ENCODE data around the gene KBTBD7. TPM values are rescaled to one million over a fixed set of nuclear protein-coding genes. Genes with fewer than 3 reads are reported as not detected.

KBTBD7 gene
- total RNA-seq, 2 donors from 2014 or later, result 6.1 to 6.2 TPM

DNA sequence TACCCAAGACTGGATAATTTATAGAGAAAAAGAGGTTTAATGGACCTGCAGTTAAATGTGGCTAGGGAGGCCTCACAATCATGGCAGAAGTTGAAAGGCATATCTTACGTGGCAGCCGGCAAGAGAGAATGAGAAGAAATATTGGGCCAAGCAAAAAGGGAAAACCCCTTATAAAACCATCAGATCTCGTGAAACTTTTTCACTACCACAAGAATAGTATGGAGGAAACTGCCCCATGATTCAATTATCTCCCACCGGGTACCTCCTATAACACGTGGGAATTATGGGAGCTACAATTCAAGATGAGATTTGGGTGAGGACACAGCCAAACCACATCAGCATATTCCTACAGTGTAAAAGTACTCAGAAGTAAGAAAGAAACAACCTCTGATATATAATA is 4.7 kb upstream of the KBTBD7 start:
- ATAC-seq (ENCODE audit: insufficient number of reproducible peaks, low FRiP score, low read depth) (no peak), DNase-seq (ENCODE audit: low spot score) (no peak)
- H3K4me3 ChIP-seq, result no peak overlapping the region
- H3K27ac ChIP-seq, result no peak overlapping the region
- H3K9me3 ChIP-seq, result no peaks in the 10 kb centered on the region
- TF ChIP-seq, protein P1, sequence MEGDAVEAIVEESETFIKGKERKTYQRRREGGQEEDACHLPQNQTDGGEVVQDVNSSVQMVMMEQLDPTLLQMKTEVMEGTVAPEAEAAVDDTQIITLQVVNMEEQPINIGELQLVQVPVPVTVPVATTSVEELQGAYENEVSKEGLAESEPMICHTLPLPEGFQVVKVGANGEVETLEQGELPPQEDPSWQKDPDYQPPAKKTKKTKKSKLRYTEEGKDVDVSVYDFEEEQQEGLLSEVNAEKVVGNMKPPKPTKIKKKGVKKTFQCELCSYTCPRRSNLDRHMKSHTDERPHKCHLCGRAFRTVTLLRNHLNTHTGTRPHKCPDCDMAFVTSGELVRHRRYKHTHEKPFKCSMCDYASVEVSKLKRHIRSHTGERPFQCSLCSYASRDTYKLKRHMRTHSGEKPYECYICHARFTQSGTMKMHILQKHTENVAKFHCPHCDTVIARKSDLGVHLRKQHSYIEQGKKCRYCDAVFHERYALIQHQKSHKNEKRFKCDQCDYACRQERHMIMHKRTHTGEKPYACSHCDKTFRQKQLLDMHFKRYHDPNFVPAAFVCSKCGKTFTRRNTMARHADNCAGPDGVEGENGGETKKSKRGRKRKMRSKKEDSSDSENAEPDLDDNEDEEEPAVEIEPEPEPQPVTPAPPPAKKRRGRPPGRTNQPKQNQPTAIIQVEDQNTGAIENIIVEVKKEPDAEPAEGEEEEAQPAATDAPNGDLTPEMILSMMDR (IDR thresholded peaks at IDR 0.05), result no peak
- H3K36me3 ChIP-seq, result no peaks in the 10 kb centered on the region
- H3K4me1 ChIP-seq (ENCODE audit: control insufficient read depth in 1 of 2, low read depth in 2 of 2), result peaks cover 0 to 9% of the 10 kb centered on the region in 2 donors
- H3K27me3 ChIP-seq (replicated peaks; ENCODE audit: insufficient read depth), result no peaks in the 10 kb centered on the region

DNA sequence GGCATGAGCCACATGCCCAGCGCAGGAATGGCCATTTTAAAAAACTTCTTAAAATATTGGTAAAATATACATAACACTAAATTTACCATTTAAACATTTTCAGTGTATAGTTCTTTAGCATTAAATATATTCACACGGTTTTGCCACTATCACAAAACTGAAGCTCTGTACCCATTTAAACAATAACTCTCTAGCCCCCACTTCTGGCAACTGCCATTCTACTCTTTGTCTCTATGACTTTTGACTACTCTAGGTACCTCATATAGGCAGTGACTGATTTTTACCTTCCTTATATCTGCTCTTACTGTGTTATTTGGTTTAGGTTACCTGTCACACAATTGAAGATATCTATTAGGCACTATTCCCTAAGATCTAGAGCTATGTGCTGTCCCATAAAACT is 2.3 kb upstream of the KBTBD7 start:
- Histone ChIP-seq H3K27ac (no peak overlapping the region), H3K4me3 (no peak overlapping the region), H3K27me3 (replicated peaks; ENCODE audit: insufficient read depth) (no peaks in the 10 kb centered on the region), H3K36me3 (no peaks in the 10 kb centered on the region), H3K4me1 (ENCODE audit: control insufficient read depth in 1 of 2, low read depth in 2 of 2) (peaks cover 4 to 22% of the 10 kb centered on the region in 2 donors), H3K9me3 (no peaks in the 10 kb centered on the region)
- TF ChIP-seq, protein P1 (IDR thresholded peaks at IDR 0.05), result no peak
- DNase-seq (ENCODE audit: low spot score), result no peak
- ATAC-seq (ENCODE audit: insufficient number of reproducible peaks, low FRiP score, low read depth), result no peak

DNA sequence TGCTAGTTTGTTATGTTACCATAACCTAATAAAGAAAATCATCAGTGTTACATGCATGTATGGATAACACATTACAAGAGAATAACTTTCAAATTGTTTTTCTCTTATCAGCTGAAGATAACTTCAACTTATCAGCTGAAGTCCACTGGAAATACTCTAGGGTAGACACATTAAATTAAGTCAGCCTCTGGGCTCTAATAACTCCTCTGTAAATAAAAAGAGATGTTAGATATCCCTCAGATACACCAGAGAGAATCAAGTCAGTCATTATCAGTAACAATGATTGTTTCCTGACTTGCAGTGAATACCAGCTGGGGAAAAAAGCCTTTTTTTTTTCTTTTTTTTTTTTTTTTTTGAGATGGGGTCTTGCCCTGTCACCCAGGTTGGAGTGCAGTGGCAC is 1.6 kb upstream of the KBTBD7 start:
- Histone ChIP-seq H3K36me3 (no peaks in the 10 kb centered on the region), H3K9me3 (no peaks in the 10 kb centered on the region), H3K4me1 (ENCODE audit: control insufficient read depth in 1 of 2, low read depth in 2 of 2) (peaks cover 4 to 24% of the 10 kb centered on the region in 2 donors), H3K27me3 (replicated peaks; ENCODE audit: insufficient read depth) (no peaks in the 10 kb centered on the region), H3K4me3 (no peak overlapping the region), H3K27ac (no peak overlapping the region)
- ATAC-seq (ENCODE audit: insufficient number of reproducible peaks, low FRiP score, low read depth) (no peak), DNase-seq (ENCODE audit: low spot score) (no peak)
- TF ChIP-seq, protein P1 (IDR thresholded peaks at IDR 0.05), result no peak

DNA sequence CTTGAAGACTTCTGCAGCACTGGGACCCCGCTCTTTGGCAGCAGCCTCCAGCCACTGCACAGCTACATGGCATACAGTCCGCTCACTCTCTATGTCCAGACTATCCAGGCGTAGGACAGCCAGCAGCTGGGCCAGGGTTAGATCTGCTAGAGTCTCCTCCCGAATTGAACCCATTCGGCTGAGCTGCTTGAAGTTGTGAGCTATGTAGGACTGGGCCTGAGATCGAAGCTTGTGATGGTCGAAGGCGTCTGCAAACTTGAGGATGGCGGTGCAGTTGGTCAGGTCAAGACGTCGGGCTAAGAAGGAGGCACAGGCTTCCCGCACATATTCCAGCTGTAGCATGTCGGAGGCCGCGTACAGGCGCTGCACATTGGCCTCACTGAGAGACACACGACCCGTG is 900 bp downstream of the KBTBD7 start:
- TF ChIP-seq, protein P1 (IDR thresholded peaks at IDR 0.05), result no peak
- Histone ChIP-seq H3K36me3 (no peaks in the 10 kb centered on the region), H3K9me3 (no peaks in the 10 kb centered on the region), H3K4me3 (peak overlapping the region; percentile 71), H3K27ac (no peak overlapping the region), H3K4me1 (ENCODE audit: control insufficient read depth in 1 of 2, low read depth in 2 of 2) (peaks cover 4 to 26% of the 10 kb centered on the region in 2 donors), H3K27me3 (replicated peaks; ENCODE audit: insufficient read depth) (no peaks in the 10 kb centered on the region)
- ATAC-seq (ENCODE audit: insufficient number of reproducible peaks, low FRiP score, low read depth) (no peak), DNase-seq (ENCODE audit: low spot score) (no peak)

DNA sequence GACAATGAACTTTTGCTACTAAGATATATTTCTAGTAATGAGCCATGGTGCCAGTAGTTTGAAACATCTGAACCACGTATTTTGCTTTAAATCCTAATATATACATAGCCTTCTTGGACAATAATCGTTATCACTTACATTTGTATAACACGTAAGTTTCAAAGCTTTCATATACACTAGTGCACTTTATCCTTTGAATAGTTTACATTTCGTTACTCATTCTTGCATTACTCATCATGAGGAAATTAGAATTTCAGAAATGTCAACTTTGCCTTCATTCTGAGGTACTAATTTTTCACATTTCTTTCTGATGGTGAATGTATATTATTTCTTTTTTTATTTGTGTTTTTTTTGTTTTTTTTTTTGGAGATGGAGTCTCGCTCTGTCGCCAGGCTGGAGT is 5.8 kb downstream of the KBTBD7 start:
- Histone ChIP-seq H3K36me3 (no peaks in the 10 kb centered on the region), H3K4me1 (ENCODE audit: control insufficient read depth in 1 of 2, low read depth in 2 of 2) (peaks cover 2 to 22% of the 10 kb centered on the region in 2 donors), H3K27ac (no peak overlapping the region), H3K27me3 (replicated peaks; ENCODE audit: insufficient read depth) (no peaks in the 10 kb centered on the region), H3K9me3 (no peaks in the 10 kb centered on the region), H3K4me3 (no peak overlapping the region)
- DNase-seq (ENCODE audit: low spot score) (no peak), ATAC-seq (ENCODE audit: insufficient number of reproducible peaks, low FRiP score, low read depth) (no peak)
- TF ChIP-seq, protein P1 (IDR thresholded peaks at IDR 0.05), result no peak
